HG03457 (cell line): ENCODE data around the gene PIEZO1.
A peak's percentile ranks its signal among the peaks of the same experiment; 100 is the strongest.

Source experiments
- ATAC-seq: cut with Tn5 transposase; IDR thresholded peaks from one replicate; pipeline ENCODE4 v1.9.1; 2021; ENCODE audit warnings: moderate number of reproducible peaks; ENCODE audit not compliant: unreplicated experiment

PIEZO1 gene

DNA sequence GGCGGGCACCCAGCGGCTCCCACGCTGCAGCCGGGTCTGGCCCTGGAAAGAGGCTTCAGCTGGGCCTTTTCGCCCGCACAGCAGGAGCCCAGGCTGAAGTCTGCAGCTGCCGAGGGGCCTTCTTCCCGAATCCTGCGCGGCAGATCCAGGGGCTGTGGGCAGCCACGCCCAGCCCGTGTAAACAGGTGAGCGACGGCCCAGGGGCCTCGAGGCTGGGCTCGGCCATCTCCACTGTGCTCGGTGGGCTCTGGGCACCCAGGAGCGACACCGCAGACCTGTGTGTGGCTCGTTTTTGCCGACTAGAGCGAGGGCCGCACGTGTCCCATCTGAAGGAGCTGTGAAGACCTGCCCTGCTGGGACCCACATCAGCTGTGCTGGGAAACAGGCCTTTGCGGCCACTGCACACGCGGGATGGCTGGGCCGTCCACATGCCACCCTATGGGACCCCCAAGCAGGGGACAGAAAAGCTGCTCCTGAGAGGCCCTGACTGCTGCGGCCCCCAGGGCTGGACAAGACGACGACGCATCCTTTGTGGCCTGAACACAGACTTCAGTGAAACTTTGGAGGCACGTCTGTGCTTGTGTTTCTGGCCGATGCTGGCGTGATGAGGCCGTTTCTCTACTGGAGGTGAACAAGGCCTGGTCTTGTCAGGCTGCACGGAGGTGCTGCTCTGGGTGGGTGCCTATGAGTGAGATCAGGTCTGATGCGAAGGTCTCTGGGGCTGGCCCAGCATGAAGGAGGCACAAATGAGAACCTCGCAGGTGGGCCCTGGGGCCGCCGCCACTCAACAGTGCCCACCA, 31.9 kb upstream of the PIEZO1 start:
- no peak for ATAC-seq

DNA sequence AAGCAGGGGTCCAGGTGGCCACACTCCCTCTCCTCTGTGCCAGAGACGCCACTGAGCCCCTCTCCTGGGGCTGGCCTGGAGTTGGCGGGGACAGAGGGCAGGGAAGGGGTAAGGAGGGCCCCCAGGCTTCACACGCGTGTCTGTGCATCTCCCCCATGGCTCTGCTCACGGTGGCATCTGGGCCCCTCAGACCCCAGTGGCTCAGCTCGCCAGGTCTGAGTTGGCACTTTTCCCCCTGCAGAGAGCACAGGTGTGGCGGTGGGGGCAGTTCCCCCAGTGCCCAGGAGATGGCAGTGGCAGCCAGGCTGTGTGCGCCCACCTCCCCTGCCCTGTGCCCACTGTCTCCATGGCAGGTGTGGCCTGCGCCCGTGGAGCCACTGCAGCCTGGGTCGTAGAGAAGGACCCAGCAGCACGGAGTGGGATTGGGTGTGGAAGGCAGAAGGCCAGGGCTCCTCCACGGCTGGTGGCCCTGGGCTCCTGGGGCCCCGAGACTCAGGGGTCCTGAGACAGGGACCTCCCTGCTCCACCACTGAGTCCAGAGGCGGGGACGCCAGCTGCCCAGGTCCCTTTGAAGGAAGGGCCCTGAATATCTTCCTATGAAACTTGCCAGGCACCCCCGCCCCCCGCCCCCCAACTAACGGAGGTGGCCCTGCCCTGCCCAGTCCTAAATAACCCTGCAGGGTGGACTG, 31.0 kb upstream of the PIEZO1 start:
- no peak for ATAC-seq

DNA sequence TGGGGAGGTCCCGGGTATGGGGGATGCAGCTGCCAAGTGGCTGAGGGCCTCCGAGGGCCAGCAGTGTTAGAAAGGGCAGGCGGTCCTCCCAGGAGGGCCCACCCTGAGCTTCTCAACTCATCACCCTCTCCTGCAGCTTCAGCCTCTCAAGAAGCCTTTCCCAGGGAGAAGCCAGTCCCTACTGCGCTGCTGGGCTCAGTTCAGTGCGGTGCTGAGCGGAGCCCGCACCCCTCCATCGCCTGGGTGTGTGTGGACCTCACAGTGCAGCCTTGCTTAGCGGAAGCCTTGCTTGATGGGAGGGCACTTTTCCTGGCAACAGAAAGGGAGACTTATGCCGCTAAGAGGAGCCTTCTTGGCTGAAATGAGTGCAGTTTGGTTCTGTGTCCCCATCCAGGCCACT, 30.2 kb upstream of the PIEZO1 start:
- no peak for ATAC-seq

DNA sequence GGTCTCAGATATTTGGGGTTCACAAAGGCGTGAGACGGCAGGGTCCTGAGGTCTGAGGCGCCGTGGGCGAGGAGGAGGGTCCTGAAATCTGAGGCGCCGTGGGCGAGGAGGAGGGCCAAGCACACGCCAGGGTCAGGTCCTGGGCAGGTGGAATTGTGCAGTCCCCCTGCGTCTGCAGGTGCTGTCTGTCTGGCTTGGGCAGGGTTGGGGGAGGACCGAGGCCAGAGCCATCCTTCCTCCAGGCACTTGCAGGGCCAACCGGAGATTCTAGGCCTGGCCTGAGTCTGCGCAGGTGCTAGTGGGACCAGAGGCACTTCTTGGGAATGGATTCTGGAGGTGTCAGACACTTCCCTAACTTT, 29.1 kb upstream of the PIEZO1 start:
- no peak for ATAC-seq

DNA sequence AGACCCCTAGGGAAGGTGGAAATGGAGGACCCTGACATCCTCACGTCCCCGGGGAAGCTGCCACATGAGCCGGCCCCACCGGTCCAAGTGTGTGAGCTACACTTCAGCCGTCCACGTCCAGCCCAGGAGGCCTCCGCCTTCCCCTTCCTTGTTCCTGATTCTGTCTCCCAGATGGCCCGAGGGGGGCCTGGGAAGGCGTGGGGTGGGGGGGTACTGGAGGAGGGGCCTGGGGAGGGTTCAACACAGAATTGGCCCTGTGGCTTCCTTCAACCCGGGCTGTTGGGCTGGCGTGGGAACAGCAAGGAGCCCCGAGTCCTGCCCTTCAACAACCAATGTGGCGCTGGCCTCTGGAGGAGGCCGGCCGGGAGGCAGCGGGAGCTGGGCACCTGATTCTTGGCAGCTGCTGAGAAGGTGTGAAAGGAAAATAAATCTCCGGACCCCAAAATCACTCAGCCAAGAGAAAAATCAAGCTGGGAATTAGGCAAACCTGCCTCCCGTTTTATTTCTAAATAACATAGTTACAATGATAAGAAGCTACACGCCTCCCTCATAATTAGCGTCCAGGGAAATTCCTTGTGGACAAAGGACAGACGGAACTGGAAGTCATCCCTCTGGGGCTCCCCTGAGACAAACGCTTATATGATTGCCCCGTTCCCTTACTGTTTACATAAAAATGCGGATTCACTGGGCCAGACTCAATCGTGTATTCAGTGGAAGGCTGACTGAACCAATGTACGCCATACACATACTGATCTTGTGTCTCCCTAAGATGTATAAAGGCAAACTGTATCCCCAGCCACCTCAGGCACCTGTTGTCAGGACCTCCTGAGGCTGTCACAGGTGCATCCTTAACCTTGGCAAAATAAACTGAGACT, 28.5 kb upstream of the PIEZO1 start:
- ATAC-seq: no peak

DNA sequence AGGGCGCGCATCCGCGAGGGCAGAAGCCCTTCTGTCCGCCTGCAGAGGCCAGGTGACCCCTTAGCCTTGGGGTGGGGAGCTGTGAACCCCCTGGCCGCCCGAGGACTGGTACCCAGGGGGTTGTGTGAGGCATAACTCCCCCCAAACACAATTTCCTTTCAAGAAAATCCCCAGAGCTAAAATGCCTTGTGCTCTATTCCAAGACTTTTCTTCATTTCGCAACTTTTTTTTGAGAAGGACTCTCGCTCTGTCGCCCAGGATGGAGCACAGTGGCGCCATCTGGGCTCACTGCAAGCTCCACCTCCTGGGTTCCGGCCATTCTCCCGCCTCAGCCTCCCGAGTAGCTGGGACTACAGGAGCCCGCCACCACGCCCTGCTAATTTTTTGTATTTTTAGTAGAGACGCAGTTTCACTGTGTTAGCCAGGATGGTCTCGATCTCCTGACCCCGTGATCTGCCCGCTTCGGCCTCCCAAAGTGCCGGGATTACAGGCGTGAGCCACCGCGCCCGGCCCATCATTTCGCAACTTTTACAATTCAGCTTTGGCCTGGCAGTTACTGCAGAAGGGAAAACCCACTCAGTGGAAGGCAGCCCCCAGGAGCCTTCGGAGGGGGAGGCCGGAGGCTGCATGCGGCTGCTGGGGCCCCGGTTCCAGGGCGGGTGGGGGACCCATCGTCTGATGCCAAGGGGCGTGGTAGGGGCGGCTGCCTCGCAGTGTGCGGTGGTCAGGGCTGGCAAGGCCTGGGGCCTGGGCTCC, 27.7 kb upstream of the PIEZO1 start:
- no peak for ATAC-seq

DNA sequence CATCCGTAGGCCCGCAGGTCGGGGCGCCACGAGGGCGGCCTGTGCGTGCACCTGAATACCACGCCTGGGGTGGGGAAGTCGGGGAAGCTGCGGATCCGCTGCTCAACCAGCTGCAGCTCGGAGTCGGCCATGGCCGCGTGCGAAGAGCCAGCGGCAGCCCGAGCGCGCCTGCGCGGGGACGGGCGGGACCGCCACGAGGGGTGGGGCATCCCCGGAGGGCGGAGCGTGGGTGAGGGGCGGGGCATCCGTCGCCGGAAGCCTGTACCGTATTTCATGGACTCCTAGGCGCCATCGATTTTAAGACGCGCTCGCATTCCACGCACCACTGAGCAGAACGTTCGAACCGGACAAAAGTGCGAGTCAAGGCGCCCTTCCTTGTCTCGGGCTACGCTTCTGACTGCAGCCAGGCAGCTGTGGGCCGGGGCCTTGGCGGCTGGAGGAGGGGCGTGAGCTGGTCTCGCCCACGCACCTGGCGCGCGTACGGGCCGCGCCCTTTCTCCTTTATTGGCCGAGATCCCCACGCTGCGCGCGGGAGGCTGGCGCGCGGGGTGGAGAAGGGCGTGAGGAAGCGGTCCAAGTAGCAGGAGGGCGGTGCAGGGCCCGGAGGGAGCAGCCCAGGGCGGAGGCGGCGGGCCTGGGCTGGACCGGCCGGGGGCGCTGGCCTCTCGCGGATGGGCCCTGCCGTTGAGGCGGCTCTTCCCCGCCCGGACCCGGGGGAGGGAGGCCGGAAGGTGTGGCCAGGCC, 26.9 kb upstream of the PIEZO1 start, which contains the start of gene APRT:
TSS of gene APRT (minus strand) at position 160 of the 744 bp plus-strand sequence. CDS start at position 131, 29 bp downstream.
- peak; percentile 42 for ATAC-seq

DNA sequence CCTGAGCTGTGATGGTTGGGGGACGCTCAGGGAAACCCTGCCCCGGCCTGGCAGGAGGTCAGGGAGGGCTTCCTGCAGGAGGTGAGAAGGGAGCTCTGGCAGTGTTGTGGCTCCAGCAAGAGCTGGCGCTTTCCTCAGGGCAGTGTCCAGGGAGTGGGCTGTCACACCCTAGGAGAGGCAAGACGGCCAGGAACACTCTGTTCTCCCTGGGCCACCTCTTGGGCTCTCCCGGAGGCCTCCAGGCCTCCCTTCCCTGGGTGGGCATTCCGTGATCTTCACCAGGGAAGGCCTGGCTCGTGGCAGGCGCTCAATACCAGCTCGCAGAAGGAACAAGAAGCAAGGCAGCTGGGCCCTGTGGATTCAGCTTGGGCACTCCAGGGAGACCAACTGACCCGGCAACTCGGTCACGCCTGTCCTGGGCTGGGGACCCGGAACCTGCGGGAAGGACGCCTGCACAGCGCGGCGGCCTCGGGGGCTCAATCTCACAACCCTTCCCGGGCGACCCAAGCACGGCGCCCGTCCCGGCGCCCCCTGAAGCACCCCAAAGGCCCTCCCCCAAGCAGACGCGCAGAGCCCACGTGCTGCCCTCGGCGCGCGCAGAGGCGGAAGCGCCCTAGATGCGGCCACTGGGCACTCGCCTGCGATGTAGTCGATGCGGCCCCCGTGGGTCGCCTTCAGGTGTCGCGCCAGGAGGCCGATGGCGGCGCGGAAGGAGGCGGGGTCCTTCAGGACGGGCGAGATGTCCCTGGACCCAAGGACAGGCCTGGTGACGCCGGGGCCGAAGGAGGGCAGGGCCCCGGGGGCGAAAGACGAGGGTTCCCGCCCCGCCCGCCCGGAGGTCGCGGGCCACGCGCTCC, 26.1 kb upstream of the PIEZO1 start:
- ATAC-seq: peak; percentile 34

DNA sequence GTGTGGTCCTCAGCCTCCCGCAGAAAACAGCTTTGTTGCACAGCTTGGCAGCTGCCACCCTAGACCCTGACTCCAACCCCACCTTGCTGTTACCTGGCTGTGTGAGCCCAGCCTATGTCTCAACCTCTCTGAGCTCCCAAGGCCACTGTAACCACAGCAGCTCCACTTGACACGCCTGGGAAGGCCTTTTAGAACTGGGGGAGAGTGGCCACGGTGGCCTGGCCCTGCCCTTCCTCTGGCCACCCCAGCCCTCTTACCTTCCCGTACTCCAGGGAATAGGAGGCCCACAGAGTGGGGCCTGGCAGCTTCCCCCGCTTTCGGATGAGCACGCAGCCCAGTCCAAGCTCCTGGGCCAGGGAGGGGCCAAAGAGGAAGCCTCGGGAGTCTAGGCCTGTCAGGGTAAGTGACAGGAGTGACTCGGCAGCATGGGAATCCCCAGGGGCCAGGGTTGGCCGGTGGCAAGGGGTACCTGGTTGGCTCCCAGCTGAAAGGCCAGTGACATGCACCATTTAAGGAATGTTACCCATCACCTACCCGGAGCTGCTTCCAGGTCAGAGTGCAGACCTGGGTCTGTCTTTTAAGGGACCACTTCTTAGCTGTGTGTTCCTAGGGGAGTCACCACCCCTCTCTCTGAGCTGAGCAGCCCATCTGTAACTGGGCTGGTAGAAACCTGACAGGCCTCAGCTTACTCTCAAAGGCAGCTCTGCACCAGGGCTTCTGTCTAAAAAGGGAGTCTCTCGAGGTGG, 25.3 kb upstream of the PIEZO1 start:
- no peak for ATAC-seq

DNA sequence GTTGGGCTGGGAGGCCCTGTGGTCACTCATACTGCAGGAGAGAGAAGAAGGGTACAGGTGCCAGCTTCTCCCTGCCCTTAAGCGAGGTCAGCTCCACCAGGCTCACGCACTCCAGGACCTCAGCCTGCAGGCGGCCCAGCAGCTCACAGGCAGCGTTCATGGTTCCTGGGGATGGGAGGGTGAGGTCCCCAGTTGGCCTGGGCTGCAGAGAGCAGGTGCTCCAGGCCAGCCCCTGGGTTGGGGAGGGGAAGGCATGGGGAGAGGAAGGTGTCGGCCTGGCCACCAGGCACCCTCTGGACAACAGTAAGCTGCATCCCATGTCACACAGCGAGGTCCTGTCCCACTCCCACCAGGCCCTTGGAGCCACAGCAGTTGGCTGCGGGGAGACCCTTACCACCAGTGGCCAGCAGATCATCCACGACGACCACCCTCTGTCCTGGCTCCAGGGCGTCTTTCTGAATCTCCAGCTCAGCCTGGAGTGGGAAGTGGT, 24.7 kb upstream of the PIEZO1 start:
- ATAC-seq: no peak

DNA sequence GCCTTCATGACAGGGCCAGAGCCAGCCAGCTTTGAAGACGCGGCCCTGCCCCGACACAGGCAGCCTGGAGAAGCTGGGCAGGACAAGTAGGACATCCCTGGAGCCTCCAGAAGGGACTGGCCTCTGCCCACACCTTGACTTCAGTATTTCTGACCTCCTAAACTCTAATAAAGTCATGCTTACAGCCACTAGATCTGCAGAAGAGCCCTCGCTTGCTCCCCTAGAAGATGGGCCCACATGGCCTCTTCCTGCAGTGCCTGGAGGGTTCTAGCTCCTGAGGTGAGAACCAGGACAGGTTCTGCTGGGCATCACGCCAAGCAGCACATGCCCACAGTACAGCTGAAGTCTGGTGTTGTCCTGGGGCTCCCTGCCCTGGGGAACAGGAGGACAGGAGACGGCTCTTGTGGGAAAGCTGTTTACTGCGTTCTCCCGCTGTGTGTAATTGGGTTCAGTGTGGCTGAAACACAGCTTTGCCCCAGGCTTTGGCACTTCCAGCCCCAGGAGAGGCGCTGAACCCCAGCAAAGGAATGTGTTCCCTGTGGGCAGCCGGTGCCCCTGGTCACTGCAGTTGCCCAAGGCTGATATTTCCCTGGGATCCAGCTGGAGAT, 24.2 kb upstream of the PIEZO1 start:
- ATAC-seq: no peak

DNA sequence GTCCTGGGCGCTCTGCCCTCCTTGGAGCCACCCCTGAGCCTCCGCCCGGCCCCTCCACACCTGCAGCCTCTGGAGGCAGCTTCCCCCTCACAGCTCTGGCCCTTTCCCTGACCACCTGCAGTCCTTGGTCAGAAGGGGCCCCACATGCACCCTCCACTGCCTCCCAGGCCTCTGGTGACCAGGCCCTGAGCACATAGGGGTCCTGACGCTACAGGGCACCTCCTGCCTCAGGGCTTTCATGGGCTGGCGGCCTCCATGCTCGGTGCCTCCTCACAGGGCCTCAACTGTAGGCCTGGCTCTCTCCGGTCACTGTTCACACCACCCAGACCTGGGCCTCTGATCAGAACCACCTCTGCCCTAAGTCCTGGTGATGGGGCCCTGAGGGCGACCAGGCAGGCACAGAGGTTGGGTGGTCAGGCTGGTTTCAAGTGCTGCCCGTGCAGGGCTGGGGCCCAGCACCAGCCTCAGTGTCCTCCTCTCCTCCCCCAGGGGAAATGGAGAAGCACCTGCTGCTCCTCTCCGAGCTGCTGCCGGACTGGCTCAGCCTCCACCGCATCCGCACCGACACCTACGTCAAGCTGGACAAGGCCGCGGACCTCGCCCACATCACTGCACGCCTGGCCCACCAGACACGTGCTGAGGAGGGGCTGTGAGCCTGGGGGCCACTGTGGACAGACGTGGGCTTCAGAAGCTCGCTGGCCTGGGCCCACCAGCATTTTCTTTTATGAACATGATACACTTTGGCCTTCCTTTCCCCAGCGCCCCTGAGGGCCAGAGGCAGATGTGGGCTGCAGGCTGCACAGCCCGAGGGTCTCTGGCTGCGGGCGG, 22.8 kb upstream of the PIEZO1 start:
- ATAC-seq: no peak

DNA sequence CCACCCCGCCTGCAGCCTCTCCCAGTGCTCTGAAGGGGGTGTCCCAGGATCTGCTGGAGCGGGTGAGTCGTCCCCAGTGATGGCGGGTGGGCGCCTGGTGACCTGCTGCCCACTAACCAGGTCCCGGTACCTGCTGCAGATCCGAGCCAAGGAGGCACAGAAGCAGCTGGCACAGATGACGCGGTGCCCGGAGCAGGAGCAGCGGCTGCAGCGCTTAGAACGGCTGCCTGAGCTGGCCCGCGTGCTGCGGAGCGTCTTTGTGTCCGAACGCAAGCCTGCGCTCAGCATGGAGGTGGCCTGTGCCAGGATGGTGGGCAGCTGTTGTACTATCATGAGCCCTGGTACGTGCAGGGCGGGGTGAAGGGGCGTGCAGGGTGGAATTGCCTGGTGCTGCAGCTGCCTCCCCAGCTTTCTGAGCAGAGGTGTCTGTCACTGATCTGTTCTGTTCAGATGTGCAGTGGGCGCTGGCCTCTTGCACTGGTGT, 22.2 kb upstream of the PIEZO1 start:
- ATAC-seq: no peak

DNA sequence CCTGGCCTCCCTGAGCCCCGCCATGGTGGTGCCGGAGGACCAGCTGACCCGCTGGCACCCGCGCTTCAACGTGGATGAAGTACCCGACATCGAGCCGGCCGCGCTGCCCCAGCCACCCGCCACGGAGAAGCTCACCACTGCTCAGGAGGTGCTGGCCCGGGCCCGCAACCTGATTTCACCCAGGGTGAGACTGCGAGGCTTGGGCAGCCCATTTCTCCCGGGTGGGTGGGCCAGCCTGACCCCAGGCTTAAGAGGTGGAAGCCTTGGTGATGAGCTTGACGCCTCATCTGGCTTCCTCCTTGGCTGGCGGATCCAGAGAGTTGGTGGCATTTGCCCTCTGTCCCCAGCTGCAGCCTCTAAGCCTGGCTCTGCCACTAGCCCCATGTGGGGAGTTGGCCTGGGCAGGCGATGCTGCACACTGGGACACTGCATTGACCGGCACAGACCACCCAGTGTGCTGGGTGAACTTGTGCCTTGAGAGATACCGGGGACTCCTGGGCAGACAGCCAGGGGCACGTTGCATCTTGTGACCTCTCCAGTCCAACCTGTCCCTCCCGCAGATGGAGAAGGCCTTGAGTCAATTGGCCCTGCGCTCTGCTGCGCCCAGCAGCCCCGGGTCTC, 21.6 kb upstream of the PIEZO1 start:
- ATAC-seq: no peak

DNA sequence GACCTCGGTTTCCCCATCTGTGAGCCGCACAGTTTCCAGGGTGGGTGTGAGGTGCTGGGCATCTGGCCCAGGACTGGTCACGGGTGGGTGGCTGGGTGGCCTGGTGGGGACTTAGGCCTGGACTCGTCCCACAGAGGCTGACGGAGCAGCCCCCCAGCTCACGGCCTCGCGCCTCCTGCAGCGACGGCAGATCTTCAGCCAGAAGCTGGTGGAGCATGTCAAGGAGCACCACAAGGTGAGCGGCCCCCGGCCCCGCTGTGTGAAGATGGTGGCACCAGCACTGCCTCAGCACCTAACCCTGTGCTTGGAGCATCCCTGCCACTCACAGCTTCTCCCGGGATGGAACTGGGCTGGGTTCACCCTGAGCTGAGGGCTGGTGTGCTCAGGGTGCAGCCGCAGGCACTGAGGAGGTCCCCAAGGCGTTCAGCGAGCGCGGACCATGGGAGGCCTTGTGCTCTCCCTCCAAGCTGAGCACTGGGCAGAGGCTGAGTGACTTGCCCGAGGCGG, 20.9 kb upstream of the PIEZO1 start:
- ATAC-seq: no peak

DNA sequence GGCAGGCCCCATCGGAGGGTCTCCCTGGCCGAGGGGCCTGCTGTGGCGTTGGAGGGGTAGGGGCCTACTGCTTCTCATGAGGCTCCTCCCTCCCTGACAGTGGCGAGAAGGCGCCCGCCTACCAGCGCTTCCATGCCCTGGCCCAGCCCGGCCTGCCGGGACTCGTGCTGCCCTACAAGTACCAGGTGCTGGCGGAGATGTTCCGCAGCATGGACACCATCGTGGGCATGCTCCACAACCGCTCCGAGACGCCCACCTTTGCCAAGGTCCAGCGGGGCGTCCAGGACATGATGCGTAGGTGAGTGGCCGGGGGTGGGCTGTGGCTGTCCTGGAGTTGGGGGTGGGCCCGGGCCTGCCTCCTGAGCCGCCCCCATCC, 20.3 kb upstream of the PIEZO1 start:
- ATAC-seq: no peak
